Prostate gland (tissue), 2 donors: Measurements from ENCODE around the gene TANC1. TPM values are rescaled to one million over a fixed set of nuclear protein-coding genes. Genes with fewer than 3 reads are reported as not detected.

Experiments
- DNase-seq: peaks from one replicate; pipeline ENCODE4 v3.0.0-alpha.2; 2019; ENCODE audit warnings: low spot score
- H3K27ac ChIP-seq, 2 donors: fragments of 200-600 bp; sonication (generic); 2 replicates each; pipeline ENCODE4 v1.5.1; 2017 to 2019
- H3K27me3 ChIP-seq: fragments of 200-600 bp; sonication (generic); replicated peaks from 2 replicates; pipeline ENCODE4 v1.5.1; 2019; ENCODE audit not compliant: insufficient read depth
- H3K36me3 ChIP-seq, 2 donors: fragments of 200-600 bp; sonication (generic); 1 replicate in 1 of 2; 2 replicates in 1 of 2; pipeline versions ENCODE4 v1.5.1 to v1.8.1; 2017 to 2019
- H3K4me1 ChIP-seq: fragments of 200-600 bp; sonication (generic); replicated peaks from 2 replicates; pipeline ENCODE4 v1.5.1; 2019
- H3K4me3 ChIP-seq, 2 donors: fragments of 200-600 bp; sonication (generic); 2 replicates each; pipeline ENCODE4 v1.5.1; 2017 to 2019
- H3K9me3 ChIP-seq: fragments of 200-600 bp; sonication (generic); 2 replicates; pipeline ENCODE4 v1.5.1; 2017
- CTCF ChIP-seq, 4 experiments: fragments of 200-600 bp in 2 of 4; fragments of 450-650 bp in 2 of 4; sonication (generic) in 2 of 4; IDR thresholded peaks; 1 replicate in 3 of 4; 2 replicates in 1 of 4; pipeline ENCODE4 v1.5.1; 2016 to 2019; ENCODE audit warnings: antibody characterized with exemption in 4 of 4, mild to moderate bottlenecking in 2 of 4, moderate library complexity in 2 of 4
- POLR2A ChIP-seq: fragments of 450-650 bp; IDR thresholded peaks from one replicate; pipeline ENCODE4 v1.6.1; 2016; ENCODE audit warnings: antibody characterized with exemption, mild to moderate bottlenecking
- POLR2AphosphoS5 ChIP-seq: sonication (generic); formaldehyde crosslinking; IDR thresholded peaks from one replicate; pipeline ENCODE4 v1.6.1; 2017; ENCODE audit warnings: antibody characterized with exemption
- WGBS: methylation state at CpG from one replicate; pipeline ENCODE4 v1.1.5; 2018; 5-methylcytosine and 5-hydroxymethylcytosine counted together
- intact Hi-C: fragments of 100-400 bp; cut with DNase I; formaldehyde crosslinking; loops from one replicate; pipeline ENCODE4 v1.14.2; 2022
- total RNA-seq, 2 donors: library from RNA; depleted of rRNA; stranded (reverse); fragments of >200 nt; gene quantifications; one replicate each; pipeline ENCODE4 v1.1.0, GENCODE V29; 2016

Gene TANC1
- total RNA-seq, 2 donors from 2014 or later, result 33.5 to 39.7 TPM

- intact Hi-C loops, result no loop called here
- TF ChIP-seq POLR2AphosphoS5, result no peak
- TF ChIP-seq POLR2A, result no peak
- no peak for TF ChIP-seq CTCF (IDR thresholded peaks at IDR 0.05)
- Histone ChIP-seq H3K4me1 (no peaks in the 10 kb centered on the region), H3K27me3 (no peaks in the 10 kb centered on the region), H3K9me3 (no peaks in the 10 kb centered on the region), H3K36me3 (peaks cover 0 to 2% of the 10 kb centered on the region in 2 donors), H3K4me3 (no peak overlapping the region), H3K27ac (no peak overlapping the region)
- WGBS, result 88% methylated on average over 8 of the region's 8 CpGs
- DNase-seq, result no peak
Measured at GRCh38 chr2:159179096-159179495, 210.7 kb downstream of the TANC1 start.

DNA sequence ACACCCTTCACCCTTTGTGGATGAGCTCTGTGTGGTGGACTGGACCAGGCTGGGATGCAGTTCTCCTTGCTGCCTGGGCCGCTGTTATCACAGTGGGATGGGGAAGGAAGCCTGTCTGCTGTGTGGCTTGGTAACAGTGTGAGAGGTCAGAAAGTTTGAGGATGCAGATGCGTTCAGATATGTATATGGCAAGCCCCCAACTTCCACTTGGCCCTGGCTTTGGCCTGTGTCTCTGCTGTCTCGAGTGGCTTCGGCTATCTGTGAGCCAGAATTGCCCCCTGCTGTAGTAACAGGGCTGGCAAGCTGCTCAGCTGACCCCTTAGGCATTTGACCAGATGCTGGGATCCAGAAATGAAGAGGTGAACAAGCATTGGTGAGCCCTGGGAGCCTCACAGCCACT lies 211.3 kb downstream of the TANC1 start:
- Histone ChIP-seq H3K4me1 (no peaks in the 10 kb centered on the region), H3K4me3 (no peak overlapping the region), H3K9me3 (no peaks in the 10 kb centered on the region), H3K27ac (no peak overlapping the region), H3K36me3 (peaks cover 0 to 2% of the 10 kb centered on the region in 2 donors), H3K27me3 (no peaks in the 10 kb centered on the region)
- intact Hi-C loops, result no loop called here
- no peak for TF ChIP-seq POLR2AphosphoS5
- no peak for TF ChIP-seq POLR2A
- no peak for TF ChIP-seq CTCF (IDR thresholded peaks at IDR 0.05)
- DNase-seq, result no peak
- 93% methylated on average over 4 of the region's 4 CpGs for WGBS

GRCh38 chr2:159183346-159183745 lies 214.9 kb downstream of the TANC1 start:
- Histone ChIP-seq H3K9me3 (no peaks in the 10 kb centered on the region), H3K27me3 (no peaks in the 10 kb centered on the region), H3K4me3 (no peak overlapping the region), H3K4me1 (no peaks in the 10 kb centered on the region), H3K27ac (no peak overlapping the region), H3K36me3 (peaks cover 0 to 2% of the 10 kb centered on the region in 2 donors)
- WGBS, result 84% methylated on average over 9 of the region's 9 CpGs
- TF ChIP-seq POLR2A (no peak), CTCF (IDR thresholded peaks at IDR 0.05) (no peak), POLR2AphosphoS5 (no peak)
- intact Hi-C loops, result no loop called here
- no peak for DNase-seq

GRCh38 chr2:159185401-159186130 lies 217.1 kb downstream of the TANC1 start:
- Histone ChIP-seq H3K4me1 (no peaks in the 10 kb centered on the region), H3K27ac (no peak overlapping the region), H3K36me3 (no peaks in the 10 kb centered on the region), H3K4me3 (no peak overlapping the region), H3K27me3 (no peaks in the 10 kb centered on the region), H3K9me3 (no peaks in the 10 kb centered on the region)
- intact Hi-C loops, result no loop called here
- DNase-seq, result no peak
- whole genome bisulfite sequencing, result 91% methylated on average over 14 of the region's 14 CpGs
- TF ChIP-seq POLR2AphosphoS5, result no peak
- peak in 3 of 4 experiments; percentile 15 to 34 (median 20) for TF ChIP-seq CTCF (IDR thresholded peaks at IDR 0.05)
- no peak for TF ChIP-seq POLR2A

DNA sequence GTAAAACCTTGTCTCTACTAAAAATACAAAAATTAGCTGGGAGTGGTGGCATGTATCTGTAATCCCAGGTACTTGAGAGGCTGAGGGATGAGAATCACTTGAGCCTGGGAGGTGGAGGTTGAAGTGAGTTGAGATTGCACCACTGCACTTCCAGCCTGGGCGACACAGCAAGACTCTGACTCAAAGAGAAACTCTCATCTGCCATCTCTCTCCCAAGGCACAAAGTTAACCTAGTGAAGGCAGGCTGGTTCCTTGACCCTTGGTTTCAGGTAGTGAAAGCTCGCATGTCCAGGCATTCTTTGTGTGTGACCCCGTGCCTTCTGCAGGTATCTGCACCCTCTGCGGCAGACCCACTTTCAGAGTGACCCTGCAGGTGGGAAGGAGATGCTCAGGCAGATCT lies 218.0 kb downstream of the TANC1 start:
- no peaks in the 10 kb centered on the region for H3K36me3 ChIP-seq
- DNase-seq, result no peak
- no peaks in the 10 kb centered on the region for H3K27me3 ChIP-seq
- H3K4me3 ChIP-seq, result no peak overlapping the region
- WGBS, result 89% methylated on average over 4 of the region's 4 CpGs
- H3K9me3 ChIP-seq, result no peaks in the 10 kb centered on the region
- TF ChIP-seq POLR2A (no peak), POLR2AphosphoS5 (no peak), CTCF (IDR thresholded peaks at IDR 0.05) (no peak)
- H3K4me1 ChIP-seq, result no peaks in the 10 kb centered on the region
- H3K27ac ChIP-seq, result no peak overlapping the region
- intact Hi-C loops, result no loop called here
